HK-2 (cell line): ENCODE results near the gene DNAI2.
A peak's percentile ranks its signal among the peaks of the same experiment; 100 is the strongest.

ENCODE experiments used
- DNase-seq: peaks from one replicate; pipeline ENCODE4 v3.0.0-alpha.2; 2018; ENCODE audit not compliant: unreplicated experiment

DNAI2 gene

GRCh38 chr17:74339537-74340195, 65.6 kb downstream of the DNAI2 start:
- DNase-seq: no peak

DNA sequence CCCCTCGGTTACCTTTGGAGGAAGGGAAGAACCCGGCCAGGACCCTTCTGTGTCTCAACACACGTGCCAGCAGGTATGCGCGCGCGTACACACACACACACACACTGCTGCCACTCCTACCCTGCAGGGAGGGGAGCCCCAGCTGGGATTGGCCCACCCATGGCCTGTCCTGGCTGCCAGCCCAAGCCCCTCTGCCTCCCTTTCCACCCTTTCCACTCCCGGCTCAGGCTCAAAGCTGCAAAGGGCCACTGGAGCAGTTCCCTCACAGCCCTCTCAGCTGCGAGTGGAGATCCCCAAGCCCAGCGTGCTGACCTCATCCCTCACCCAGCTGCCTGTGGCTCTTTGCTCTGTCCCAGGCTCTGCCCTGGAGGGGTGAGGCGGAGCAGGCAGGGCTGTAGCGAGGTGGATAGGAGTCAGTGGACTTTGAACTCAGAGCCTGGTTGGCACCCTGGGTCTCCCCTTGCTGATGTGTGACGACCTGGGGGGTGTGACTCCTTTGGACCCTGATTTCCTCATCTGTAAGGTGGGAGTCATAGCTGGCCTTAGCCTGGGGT, 66.5 kb downstream of the DNAI2 start:
- DNase-seq: peak; percentile 8

DNA sequence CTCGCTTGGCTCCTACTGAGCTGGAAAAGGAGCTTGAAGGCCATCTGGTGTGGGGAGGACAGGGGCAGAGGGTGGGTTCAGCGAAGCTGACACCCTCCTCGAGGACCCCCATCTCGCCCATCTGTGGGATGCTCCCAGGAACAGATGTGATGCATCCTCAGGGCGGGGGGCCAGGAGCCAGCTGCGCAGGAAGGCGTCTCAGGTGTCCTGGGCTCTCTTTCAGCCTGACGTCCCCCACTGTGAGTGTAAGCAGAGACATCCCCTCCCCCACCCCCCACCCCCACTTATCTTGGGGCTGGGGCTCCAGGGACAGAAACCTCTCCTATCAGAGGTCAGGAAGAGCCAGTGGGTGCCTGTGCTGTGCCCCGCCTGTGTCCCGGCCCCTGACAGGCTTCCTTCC, 68.2 kb downstream of the DNAI2 start:
- no peak for DNase-seq

GRCh38 chr17:74343121-74343520, 69.1 kb downstream of the DNAI2 start:
- no peak for DNase-seq

DNA sequence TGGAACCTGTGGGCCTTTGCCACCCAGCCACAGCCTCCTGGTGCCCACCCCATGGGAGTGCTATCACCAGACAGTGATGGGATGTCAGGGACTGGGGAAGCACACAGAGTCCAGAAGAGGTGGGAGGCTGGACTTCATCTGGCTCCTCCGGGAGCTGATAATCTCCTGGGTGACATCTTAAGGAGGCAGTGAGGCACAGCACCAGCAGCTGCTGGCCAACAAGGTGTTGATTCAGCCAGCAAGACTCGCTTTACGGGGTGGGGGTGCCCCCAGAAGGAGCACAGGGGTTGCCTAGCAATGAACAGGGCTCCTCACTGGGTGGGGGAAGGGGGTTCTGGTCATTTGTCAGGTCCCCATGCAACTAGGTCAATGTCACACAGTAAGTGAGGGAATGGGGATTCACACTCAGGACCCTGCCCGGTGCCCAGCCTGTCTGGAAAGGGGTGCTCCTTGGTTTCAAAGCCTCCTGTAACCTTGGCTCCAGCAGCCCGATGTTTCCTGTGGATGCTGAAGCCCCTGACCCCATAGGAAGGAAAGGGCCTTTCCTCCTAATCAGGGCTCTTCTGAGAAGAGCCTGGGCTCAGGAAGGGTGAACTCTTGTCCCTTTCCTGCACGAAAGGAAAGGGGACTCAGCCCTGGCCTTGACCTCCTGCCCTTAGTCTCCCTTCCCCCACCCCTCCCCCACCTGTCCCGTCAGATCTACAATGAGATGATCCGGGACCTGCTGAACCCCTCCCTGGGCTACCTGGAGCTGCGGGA, 69.7 kb downstream of the DNAI2 start:
- no peak for DNase-seq

DNA sequence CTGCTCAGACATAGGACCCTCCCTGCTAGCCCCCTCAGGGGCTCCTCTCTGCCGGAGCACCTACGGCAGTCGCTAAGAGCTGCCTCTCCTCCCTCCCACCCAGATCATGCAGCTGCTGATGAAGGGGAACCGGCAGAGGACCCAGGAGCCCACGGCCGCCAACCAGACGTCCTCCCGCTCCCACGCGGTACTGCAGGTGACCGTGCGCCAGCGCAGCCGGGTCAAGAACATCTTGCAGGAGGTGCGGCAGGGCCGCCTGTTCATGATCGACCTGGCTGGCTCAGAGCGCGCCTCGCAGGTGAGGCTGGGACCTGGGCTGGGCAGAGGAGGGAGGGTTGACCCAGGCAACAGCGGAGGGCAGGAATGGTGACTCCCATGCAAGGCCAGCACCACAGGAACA, 70.6 kb downstream of the DNAI2 start:
- DNase-seq: no peak

DNA sequence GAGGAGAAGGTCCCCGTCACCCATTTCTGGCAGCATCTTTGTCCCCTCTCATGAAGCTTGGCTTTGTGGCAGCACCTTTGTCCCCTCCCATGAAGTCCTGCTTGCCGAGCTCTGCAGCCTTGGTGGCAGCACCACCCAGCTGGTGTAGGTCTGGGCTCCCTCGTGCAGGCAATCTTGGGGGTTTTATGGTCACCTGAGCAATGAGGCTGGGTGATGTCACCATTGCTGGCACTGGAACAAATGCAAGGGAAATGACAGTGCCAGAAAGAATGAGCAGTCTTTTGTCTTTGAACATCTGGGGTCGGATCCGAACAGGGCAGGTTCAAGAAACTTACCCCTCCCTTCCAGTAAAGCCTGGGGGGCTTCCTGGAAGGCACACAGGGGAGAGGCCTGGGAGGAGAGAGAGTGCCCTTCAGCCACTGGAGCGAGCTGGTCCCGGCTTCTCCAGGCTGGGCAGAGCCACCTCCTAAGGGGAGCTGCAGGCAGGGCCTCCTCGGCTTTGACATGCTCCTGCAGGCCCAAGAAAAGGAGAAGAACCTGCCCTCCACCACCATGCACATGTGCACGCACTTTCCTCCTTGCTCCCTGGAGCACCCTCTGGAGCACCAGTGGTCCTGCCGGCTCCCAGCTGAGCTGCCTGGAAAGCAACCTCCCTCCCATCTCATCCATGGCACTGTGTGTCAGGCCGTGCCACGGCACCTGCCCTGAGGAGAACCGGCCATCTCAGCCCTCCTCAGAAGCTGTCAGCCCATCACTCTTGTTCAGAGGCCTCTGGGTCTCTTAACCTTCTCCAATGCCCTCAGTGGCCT, 71.6 kb downstream of the DNAI2 start:
- DNase-seq: no peak

DNA sequence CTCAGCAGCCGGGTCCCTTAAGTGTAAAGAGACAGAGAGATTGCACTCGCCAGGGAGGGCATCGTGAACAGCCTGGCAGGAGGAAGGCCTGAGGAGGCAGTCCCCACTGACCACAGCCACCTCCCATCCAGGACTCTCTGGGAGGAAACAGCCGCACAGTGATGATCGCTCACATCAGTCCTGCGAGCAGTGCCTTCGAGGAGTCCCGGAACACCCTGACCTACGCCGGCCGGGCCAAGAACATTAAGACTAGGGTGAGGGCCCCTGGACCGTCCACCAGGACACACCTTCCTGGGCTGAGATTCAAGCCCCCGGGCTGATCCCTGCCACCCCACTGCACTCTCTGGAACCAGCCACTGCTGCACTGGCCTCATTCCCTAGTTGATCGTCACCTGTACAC, 73.6 kb downstream of the DNAI2 start:
- DNase-seq: no peak

DNA sequence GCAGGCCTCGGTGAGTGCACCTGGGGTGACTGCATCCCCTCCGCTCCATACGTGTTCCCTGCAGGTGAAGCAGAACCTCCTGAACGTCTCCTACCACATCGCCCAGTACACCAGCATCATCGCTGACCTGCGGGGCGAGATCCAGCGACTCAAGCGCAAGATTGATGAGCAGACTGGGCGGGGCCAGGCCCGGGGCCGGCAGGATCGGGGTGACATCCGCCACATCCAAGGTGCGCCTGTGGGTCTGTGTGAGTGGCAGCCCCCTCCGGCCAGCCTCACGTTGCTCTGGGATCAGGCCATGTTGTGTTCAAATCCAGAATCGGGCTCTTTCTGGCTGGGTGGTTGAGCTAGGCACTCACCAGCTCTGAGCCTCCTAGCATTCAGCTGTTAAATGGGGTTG, 75.1 kb downstream of the DNAI2 start:
- no peak for DNase-seq

GRCh38 chr17:74350486-74350885, 76.5 kb downstream of the DNAI2 start:
- DNase-seq: no peak

GRCh38 chr17:74351552-74352210, 77.6 kb downstream of the DNAI2 start:
- DNase-seq: no peak

GRCh38 chr17:74353446-74354060, 79.5 kb downstream of the DNAI2 start:
- no peak for DNase-seq

- peak; percentile 67 for DNase-seq
These were observed 80.1 kb downstream of the DNAI2 start for GRCh38 chr17:74354123-74354522.

GRCh38 chr17:74354561-74354960, 80.5 kb downstream of the DNAI2 start:
- no peak for DNase-seq

DNA sequence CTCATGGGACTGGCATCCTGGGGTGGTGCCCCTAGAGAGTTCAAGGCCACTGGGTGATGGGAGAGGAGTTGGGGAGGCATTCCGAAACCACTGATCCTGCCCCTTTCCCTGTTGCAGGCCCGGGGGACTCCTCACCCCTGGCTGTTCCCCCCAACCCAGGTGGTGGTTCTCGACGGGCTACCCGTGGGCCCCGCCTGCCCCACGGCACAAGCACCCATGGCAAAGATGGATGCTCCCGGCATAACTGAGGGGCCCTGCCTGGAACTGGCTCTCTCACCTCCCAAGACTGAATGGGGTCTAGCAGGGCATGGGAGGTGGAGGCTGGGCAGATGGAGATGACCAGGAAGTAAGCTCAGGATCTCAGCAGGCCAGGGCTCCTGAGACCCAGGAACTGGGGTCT, 81.0 kb downstream of the DNAI2 start:
- no peak for DNase-seq

GRCh38 chr17:74356646-74357465, 82.8 kb downstream of the DNAI2 start:
- DNase-seq: no peak

DNA sequence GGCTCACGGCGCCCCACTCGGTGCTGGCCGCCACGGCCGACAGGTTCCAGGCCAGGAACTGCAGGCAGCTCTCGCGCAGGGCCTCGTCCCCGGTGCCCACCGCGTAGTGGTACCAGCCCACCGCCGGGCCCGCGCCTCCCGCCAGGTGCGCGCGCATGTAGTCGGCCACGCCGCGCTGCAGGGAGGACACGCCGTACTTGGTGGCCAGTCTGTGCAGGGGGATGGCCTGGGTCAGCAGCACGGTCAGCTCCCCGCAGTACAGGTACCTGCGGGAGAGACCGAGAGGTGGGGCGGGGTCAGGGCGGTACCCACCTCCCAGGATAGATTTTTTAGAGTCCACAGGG, 83.4 kb downstream of the DNAI2 start:
- no peak for DNase-seq

DNA sequence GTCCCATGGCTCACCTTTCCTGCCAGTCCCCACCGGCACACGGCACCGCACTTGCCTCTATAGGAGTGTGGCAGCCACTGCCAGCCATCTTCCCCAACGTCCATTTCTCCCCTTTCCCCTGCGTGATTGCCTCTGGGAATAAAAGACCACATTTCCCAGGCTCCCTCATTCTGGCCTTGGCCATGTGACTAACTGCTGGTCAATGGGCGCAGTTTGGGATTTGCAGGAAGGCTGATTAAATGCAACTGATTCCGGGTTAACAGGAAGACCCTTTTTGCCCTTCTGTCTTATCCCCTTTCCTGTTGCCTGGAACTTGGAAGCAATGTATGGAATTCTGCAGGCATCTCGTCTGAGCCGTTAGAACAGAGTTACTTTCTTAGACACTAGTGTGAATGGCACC, 84.7 kb downstream of the DNAI2 start:
- no peak for DNase-seq

DNA sequence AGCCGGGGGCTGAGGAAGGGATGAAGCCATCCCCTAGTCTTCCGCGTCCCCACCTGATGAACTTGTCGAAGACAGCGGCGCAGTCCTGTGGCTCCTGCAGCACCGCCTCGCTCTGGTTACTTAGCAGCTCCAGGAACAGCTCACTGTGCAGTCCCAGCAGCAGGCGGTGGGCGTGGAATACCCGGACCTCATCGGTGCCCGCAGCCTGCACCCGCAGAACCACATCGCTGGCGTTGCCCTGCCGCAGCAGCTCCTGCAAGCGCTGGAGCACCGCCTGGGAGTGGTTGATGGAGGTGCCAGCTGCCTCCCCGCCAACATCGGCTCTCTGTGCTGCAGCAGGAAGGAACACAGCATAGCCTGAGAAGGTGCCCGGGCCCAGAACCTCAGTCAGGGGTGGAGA, 85.9 kb downstream of the DNAI2 start:
- DNase-seq: no peak

- DNase-seq: no peak
These were observed 86.8 kb downstream of the DNAI2 start for GRCh38 chr17:74360899-74361229.
